Measurements from ENCODE around the gene GPC6.

GPC6 gene

GRCh38 chr13:93399212-93399611 is 172.6 kb downstream of the GPC6 start:
- DNase-seq (ENCODE audit: low read depth in 1 of 2, low spot score in 1 of 2): no peak
- no peak for TF ChIP-seq GABPA (IDR thresholded peaks at IDR 0.05; ENCODE audit: low read depth)
- no peak for TF ChIP-seq CTCF (IDR thresholded peaks at IDR 0.05; ENCODE audit: insufficient read depth, low read length)
- no peak for TF ChIP-seq SPI1 (IDR thresholded peaks at IDR 0.05; ENCODE audit: borderline replicate concordance, low read depth)
- TF ChIP-seq REST (IDR thresholded peaks at IDR 0.05; ENCODE audit: insufficient replicate concordance, low read depth): no peak
- TF ChIP-seq POLR2AphosphoS5 (IDR thresholded peaks at IDR 0.05; ENCODE audit: low read depth): no peak
- no peak overlapping the region for H3K4me3 ChIP-seq (replicated peaks; ENCODE audit: insufficient read depth, low read length)
- no peak overlapping the region for H3K27ac ChIP-seq (replicated peaks)
- no peaks in the 10 kb centered on the region for H3K27me3 ChIP-seq (ENCODE audit: insufficient read depth, poor library complexity, severe bottlenecking)

- no peak overlapping the region for H3K27ac ChIP-seq (replicated peaks)
- TF ChIP-seq POLR2AphosphoS5 (IDR thresholded peaks at IDR 0.05; ENCODE audit: low read depth) (no peak), REST (IDR thresholded peaks at IDR 0.05; ENCODE audit: insufficient replicate concordance, low read depth) (no peak), GABPA (IDR thresholded peaks at IDR 0.05; ENCODE audit: low read depth) (no peak), SPI1 (IDR thresholded peaks at IDR 0.05; ENCODE audit: borderline replicate concordance, low read depth) (no peak), CTCF (IDR thresholded peaks at IDR 0.05; ENCODE audit: insufficient read depth, low read length) (no peak)
- no peak overlapping the region for H3K4me3 ChIP-seq (replicated peaks; ENCODE audit: insufficient read depth, low read length)
- H3K27me3 ChIP-seq (ENCODE audit: insufficient read depth, poor library complexity, severe bottlenecking): no peaks in the 10 kb centered on the region
- DNase-seq (ENCODE audit: low read depth in 1 of 2, low spot score in 1 of 2): no peak
Measured at GRCh38 chr13:93406136-93406535, 179.5 kb downstream of the GPC6 start.

GRCh38 chr13:93407551-93407950 is 180.9 kb downstream of the GPC6 start:
- no peak overlapping the region for H3K4me3 ChIP-seq (replicated peaks; ENCODE audit: insufficient read depth, low read length)
- TF ChIP-seq CTCF (IDR thresholded peaks at IDR 0.05; ENCODE audit: insufficient read depth, low read length): no peak
- H3K27me3 ChIP-seq (ENCODE audit: insufficient read depth, poor library complexity, severe bottlenecking): no peaks in the 10 kb centered on the region
- H3K27ac ChIP-seq (replicated peaks): no peak overlapping the region
- no peak for DNase-seq (ENCODE audit: low read depth in 1 of 2, low spot score in 1 of 2)

GRCh38 chr13:93409001-93409400 is 182.4 kb downstream of the GPC6 start:
- DNase-seq (ENCODE audit: low read depth in 1 of 2, low spot score in 1 of 2): no peak
- Histone ChIP-seq H3K27me3 (ENCODE audit: insufficient read depth, poor library complexity, severe bottlenecking) (no peaks in the 10 kb centered on the region), H3K4me3 (replicated peaks; ENCODE audit: insufficient read depth, low read length) (no peak overlapping the region), H3K27ac (replicated peaks) (no peak overlapping the region)
- no peak for TF ChIP-seq CTCF (IDR thresholded peaks at IDR 0.05; ENCODE audit: insufficient read depth, low read length)
- no peak for TF ChIP-seq SPI1 (IDR thresholded peaks at IDR 0.05; ENCODE audit: borderline replicate concordance, low read depth)
- TF ChIP-seq GABPA (IDR thresholded peaks at IDR 0.05; ENCODE audit: low read depth): no peak
- TF ChIP-seq POLR2AphosphoS5 (IDR thresholded peaks at IDR 0.05; ENCODE audit: low read depth): no peak
- TF ChIP-seq REST (IDR thresholded peaks at IDR 0.05; ENCODE audit: insufficient replicate concordance, low read depth): no peak

All from HL-60 (cell line).